OCI-LY7 (cell line): Measurements from ENCODE around the gene NOMO2.
"Not testable (repeated sequence)": the region's sequence is repeated elsewhere in the genome, so short reads cannot be mapped to it uniquely, and the experiment has no call there.

Experiments used
- CTCF ChIP-seq: fragments of 200-600 bp; sonication (generic); conservative IDR thresholded peaks from 2 replicates; pipeline ENCODE4 v1.5.1; 2014; ENCODE audit warnings: mild to moderate bottlenecking, antibody characterized with exemption, low read length, moderate library complexity, mixed read lengths
- EZH2phosphoT487 ChIP-seq: fragments of 200-600 bp; sonication (generic); IDR thresholded peaks from 2 replicates; pipeline ENCODE4 v1.6.1; 2018; ENCODE audit warnings: low read depth, borderline replicate concordance, mild to moderate bottlenecking, mixed run types, antibody characterized with exemption, low read length, moderate library complexity, mixed read lengths

GRCh38 chr16:18518536-18519283, 43.2 kb downstream of the NOMO2 start:
- TF ChIP-seq CTCF, EZH2phosphoT487: not testable (repeated sequence)
